ENCODE data around the gene MRPL21.
"Not testable (repeated sequence)": the region's sequence is repeated elsewhere in the genome, so short reads cannot be mapped to it uniquely, and the experiment has no call there.

The MRPL21 gene

GRCh38 chr11:68863553-68864265 lies 39.9 kb downstream of the MRPL21 start:
- no peak for DNase-seq

DNA sequence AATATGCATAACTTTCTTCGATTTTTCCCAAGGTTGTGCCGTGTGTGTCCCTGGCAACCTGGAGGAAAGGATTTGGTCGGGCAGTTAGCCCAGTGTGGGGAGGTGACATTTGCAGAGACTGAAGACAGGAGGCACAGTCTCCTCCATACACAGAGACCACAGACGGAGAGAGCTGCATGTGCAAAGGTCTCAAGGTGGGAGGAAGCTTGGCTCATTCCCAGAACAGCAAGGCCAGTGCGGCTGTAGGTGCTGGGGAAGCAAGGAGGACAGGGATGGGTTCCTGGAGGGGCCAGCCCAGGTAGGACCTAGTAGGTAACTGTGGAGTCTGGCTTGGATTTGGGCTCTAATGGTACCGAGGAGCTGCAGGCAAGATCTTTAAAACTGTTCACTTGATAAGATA lies 41.2 kb downstream of the MRPL21 start:
- no peak for DNase-seq

DNA sequence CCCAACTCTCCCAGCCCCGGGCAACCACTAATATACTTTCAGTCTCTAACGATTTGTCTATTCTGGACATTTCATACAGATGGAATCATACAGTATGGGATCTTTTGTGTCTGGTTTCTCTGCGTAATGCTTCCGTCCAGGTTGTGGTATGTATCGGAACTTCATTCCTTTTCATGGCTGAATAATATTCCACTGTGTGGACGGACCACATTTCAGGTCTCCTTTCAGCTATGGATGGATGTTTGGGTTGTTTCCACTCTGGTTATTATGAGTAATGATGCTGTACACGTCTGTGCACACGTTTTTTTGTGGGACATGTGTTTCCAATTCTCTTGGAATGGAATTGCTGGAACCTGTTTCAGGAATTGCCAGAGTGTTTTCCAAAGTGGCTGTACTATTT lies 44.5 kb downstream of the MRPL21 start:
- DNase-seq, result no peak

GRCh38 chr11:68857037-68857586 lies 46.5 kb downstream of the MRPL21 start:
- DNase-seq, result no peak

DNA sequence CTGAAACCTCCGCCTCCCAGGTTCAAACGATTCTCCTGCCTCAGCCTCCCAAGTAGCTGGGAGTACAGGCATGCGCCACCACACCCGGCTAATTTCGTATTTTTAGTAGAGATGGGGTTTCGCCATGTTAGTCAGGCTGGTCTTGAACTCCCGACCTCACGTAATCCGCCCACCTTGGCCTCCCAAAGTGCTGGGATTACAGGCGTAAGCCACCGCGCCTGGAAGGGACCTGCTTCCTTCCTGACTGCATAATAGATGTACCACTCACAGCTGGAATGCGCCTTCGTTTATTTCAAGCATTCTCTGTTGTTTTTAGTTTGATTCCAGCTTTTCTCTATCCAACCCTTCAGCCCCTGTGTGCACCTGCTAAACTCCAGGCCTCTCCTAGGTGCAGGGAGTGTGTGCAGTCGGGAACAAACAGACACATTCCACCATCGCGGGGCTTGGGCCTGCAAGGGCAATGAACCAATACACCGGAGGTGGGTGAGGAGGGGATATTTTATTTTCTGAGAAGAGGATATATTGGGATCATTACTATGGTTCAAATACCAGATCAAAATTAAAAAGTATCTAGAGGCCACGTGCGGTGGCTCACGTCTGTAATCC lies 47.1 kb downstream of the MRPL21 start:
- not testable (repeated sequence) for DNase-seq

GRCh38 chr11:68855205-68855981 lies 48.2 kb downstream of the MRPL21 start:
- peak; percentile 35 for DNase-seq

GRCh38 chr11:68854273-68854958 lies 49.2 kb downstream of the MRPL21 start:
- no peak for DNase-seq

GRCh38 chr11:68852628-68853027 lies 51.0 kb downstream of the MRPL21 start:
- DNase-seq, result no peak

DNA sequence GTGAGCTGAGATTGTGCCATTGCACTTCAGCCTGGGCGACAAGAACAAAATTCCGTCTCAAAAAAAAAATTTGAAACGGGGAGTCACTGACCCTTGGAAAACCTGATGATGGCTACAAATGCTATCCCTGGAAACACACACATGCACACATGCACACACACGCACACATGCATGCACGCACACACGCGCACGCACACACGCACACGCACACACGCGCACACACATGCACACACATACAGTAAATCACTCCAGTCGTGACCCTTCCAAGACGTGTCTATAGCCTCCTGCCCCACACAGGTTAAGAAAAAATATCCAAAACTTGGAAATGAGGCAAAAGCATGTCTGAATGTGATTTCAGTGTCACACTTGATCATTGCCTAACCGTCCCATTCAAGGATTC lies 55.2 kb downstream of the MRPL21 start:
- no peak for DNase-seq

GRCh38 chr11:68847395-68847794 lies 56.2 kb downstream of the MRPL21 start:
- DNase-seq, result no peak

DNA sequence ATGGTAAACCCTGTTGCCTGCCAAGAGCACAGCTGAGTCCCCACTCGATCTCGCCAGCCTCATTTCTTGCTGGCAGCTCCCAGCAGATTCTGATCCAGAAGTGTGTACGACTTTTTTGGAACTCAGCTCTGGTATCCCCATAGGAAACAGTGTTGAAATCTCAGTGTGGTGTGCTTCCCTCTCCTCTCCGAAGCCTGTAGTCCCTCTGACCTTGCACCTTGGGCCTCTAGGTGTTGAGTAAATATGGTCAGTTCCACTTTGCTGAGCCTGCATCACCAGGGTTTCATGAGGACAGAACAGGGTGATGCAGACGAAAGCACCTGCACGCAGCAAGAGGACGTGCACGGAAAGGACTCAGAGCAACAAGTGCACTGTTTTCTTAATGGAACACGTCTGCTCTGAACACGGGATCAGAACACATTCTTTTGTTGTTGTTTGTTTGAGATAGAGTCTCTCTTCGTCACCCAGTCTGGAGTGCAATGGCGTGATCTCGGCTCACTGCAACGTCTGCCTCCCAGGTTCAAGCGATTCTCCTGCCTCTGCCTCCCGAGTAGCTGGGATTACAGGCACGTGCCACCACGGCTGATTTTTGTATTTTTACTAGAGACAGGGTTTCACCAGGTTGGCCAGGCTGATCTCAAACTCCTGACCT lies 58.2 kb downstream of the MRPL21 start:
- DNase-seq, result no peak

- DNase-seq, result no peak
Observed at GRCh38 chr11:68844801-68845200, 58.8 kb downstream of the MRPL21 start.

DNA sequence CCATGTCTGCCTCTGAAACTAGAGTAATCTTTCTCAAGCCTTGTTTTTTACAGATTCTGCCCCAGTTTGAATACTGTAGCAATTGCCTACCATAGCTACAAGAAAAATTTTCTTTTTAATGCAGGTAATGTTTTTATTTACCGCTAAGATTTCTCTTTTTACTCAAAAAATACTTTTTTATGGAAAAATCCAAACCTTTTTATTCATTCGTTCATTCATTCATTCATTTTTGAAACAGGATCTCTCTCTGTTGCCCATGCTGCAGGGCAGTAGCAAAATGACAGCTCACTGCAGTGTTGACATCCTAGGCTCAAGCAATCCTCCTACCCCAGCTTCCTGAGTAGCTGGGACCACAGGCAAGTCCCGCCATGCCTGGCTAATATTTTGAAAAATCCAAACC lies 59.3 kb downstream of the MRPL21 start:
- DNase-seq, result no peak

DNA sequence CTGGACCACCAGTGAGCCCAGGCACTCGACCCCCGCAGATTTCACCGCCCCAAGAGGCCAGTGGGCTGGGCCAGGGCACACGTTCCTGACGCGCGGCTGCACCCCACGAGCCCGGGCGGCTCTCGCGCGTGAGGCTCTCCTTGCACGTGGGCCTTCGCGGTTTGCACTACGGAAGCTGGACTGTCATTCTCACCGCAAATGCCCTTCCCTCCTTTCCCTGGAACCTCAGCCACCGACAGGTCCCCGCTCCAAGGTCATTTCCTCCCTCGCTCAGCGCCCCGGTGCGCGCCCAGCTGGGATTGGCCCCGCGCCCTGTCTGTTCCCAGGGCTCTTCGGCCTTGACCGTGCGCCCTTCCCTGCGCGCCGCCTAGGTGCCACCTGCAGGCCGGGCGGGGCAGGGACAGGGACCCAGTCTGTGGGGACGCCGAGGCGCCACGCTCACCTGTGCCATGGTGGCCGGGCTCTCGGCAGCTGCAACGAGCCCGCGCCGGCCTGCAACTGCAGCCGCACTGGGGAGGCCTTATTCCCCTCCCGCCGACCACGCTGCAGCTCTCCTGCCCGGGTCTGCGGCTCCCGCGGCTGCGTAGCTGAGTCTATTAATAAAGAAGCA lies 59.8 kb downstream of the MRPL21 start:
- peak; percentile 76 for DNase-seq

GRCh38 chr11:68843052-68843561 lies 60.5 kb downstream of the MRPL21 start:
- peak; percentile 53 for DNase-seq

DNA sequence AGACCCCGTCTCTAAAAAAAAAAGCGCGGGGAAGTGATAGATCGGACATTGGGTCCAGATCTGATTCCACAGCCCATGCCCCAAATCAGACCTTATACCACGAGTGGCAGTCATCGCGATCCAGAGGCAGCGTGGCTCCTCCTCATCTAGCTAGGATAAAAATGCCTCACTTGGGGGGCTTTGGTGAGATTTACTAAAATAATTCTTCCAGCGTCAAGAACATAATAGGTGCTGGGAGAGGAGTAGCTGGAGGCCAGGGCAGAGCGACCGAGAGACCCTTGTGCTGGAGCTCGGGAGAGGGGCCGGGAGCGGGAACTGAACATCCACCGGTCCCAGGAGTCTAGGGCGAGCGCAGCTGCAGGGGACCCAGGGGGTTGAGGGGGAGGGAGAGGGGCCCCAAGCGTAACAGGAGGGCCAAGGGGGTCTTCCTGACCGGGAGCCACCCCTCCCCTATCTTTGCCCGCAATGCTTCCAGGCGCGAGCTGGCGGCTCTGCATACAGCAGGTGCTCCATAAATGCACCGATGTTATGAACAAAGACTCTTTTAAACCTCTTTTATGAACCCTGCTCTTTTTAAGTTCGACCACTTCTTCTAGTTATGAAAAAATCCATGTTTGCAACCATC lies 61.1 kb downstream of the MRPL21 start:
- peak; percentile 9 for DNase-seq

DNA sequence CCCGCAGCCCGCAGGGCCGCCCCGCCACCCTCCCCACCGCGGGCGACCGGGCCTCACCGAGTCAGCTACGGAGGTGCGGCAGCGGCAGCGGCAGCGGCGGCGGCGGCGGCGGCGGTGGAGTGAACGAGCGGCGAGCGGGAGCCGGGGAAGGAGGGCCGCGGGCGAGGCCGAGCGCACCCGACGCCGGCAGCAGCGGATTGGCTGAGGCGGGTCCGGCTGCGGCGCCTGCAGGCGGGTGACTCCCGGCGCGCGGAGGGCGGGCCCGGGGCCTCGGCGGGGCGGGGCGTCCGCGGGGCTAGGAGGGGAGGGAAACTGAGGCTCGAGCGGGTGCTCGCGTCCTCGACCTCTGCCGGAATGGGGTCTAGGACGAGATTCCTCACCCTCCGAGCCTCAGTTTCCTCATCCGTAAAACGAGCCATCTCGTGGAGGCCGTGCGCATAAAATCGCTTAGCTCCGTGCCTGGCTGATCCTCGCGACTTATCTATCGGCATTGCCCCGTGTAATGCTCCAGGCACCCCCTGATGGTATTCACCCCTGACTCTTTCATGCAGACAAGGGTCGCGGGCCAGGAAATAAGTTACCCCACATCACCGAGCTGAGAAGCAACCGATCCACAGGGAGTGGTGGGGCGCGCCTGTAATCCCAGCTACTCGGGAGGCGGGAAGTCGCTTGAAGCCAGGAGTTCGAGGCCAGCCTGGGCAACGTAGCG lies 61.8 kb downstream of the MRPL21 start, which contains the start of gene CPT1A:
TSS of gene CPT1A (minus strand) at position 199 of the 709 bp plus-strand sequence. CDS start 26,442 bp downstream, outside the sequence.
- peak; percentile 75 for DNase-seq

All from CD4-positive, alpha-beta T cell treated with Interleukin-10 for 1 hour (primary cell).